Endodermal cell (in vitro differentiated cells): ENCODE data around the gene RPS6KA4. TPM values are rescaled to one million over a fixed set of nuclear protein-coding genes. Genes with fewer than 3 reads are reported as not detected.

Source experiments
- DNase-seq: peaks from one replicate; pipeline ENCODE4 v3.0.0-alpha.2; 2017
- H3K27ac ChIP-seq: 2 replicates; pipeline ENCODE4 v1.5.1; 2013; ENCODE audit warnings: mild to moderate bottlenecking, low read depth, low read length, moderate library complexity
- H3K27me3 ChIP-seq: 2 replicates; pipeline ENCODE4 v1.6.1; 2013; ENCODE audit warnings: mild to moderate bottlenecking, low read length, moderate library complexity; ENCODE audit not compliant: insufficient read depth, control insufficient read depth, poor library complexity, severe bottlenecking
- H3K36me3 ChIP-seq: 2 replicates; pipeline ENCODE4 v1.7.0; 2013; ENCODE audit warnings: mild to moderate bottlenecking, low read length, moderate library complexity; ENCODE audit not compliant: control insufficient read depth, insufficient read depth
- H3K4me1 ChIP-seq: one replicate; pipeline ENCODE4 v1.7.0; 2013; ENCODE audit warnings: low read length; ENCODE audit not compliant: control insufficient read depth, insufficient read depth
- H3K4me3 ChIP-seq: 2 replicates; pipeline ENCODE4 v1.5.1; 2013; ENCODE audit warnings: mild to moderate bottlenecking, low read length, moderate library complexity
- H3K9ac ChIP-seq: 2 replicates; pipeline ENCODE4 v1.6.1; 2013; ENCODE audit warnings: mild to moderate bottlenecking, low read length, moderate library complexity; ENCODE audit not compliant: poor library complexity, severe bottlenecking; ENCODE audit errors: extremely low read depth
- H3K9me3 ChIP-seq: 2 replicates; pipeline ENCODE4 v1.6.1; 2013; ENCODE audit warnings: mild to moderate bottlenecking, low read length, moderate library complexity; ENCODE audit not compliant: control insufficient read depth
- H3K27ac Mint-ChIP-seq: 2 replicates; pipeline ENCODE4 v1.8.0; 2020; ENCODE audit warnings: mixed read lengths
- H3K27me3 Mint-ChIP-seq: 2 replicates; pipeline ENCODE4 v1.8.0; 2021; ENCODE audit warnings: mild to moderate bottlenecking, mixed read lengths; ENCODE audit not compliant: insufficient read depth
- H3K36me3 Mint-ChIP-seq: 2 replicates; pipeline ENCODE4 v1.8.0; 2020; ENCODE audit warnings: low read depth, mixed read lengths
- H3K4me1 Mint-ChIP-seq: 2 replicates; pipeline ENCODE4 v1.8.0; 2020; ENCODE audit warnings: mixed read lengths
- H3K4me3 Mint-ChIP-seq: 2 replicates; pipeline ENCODE4 v1.8.0; 2020; ENCODE audit warnings: mild to moderate bottlenecking, moderate library complexity, mixed read lengths
- H3K9me3 Mint-ChIP-seq: 2 replicates; pipeline ENCODE4 v1.8.0; 2020; ENCODE audit warnings: mild to moderate bottlenecking, mixed read lengths
- WGBS, 2 experiments: methylation state at CpG; one replicate each; pipeline versions ENCODE4 v1.1.5 to v1.1.7; 2013; ENCODE audit warnings: missing lambda C conversion rate in 2 of 2, mixed read lengths in 1 of 2; ENCODE audit not compliant: insufficient coverage in 1 of 2, insufficient read length in 1 of 2; 5-methylcytosine and 5-hydroxymethylcytosine counted together
- total RNA-seq, 2 donors: library from RNA; stranded (reverse); fragmentation: NEBNext Ultra II Directional in 1 of 2; extraction: Animal tissue kit (Norgen Biotek cat#: 25700) in 1 of 2; gene quantifications; 2 replicates in 1 of 2; 3 replicates in 1 of 2; pipeline ENCODE4 v1.2.1, GENCODE V29; 2021
- TF ChIP-seq, protein P1 (sequence below): fragments of 200-600 bp; sonication (generic); conservative IDR thresholded peaks from 2 replicates; pipeline ENCODE4 v1.5.0; 2021; ENCODE audit warnings: antibody characterized with exemption, mild to moderate bottlenecking

RPS6KA4 gene
- total RNA-seq, 2 donors from 2014 or later = 13.5 to 14.5 TPM

DNA sequence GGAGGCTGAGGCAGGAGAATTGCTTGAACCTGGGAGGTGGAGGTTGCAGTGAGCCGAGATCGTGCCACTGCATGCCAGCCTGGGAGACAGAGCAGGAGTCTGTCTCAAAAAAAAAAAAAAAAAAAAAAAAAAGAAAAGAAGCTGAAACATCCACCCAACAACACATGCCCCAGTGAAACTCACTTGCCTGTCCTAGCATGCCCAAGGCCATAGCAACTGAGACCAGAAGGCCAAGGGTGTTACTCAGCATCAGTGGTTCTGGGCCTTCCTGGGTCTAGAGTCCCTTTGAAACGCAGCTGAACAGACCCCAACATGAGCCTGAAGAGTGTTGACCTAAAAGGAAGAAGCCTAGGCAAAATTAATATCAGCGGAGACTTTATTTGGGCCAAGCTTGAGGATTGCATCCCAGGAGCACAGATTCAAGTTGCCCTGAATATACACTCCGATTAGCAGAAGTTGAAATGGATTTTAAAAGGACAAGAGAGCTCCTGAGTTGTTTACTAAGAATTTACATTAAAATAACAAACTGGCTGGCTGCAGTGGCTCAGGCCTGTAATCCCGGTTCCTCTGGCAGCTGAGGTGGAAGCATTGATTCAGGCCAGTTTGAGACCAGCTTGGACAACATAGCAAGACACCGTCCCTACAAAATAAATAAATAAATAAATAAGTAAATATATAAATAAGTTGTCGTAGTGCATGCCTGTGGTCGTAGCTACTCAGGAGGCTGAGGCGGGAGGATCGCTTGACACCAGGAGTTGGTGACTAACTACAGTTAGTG is 34.1 kb upstream of the RPS6KA4 start:
- H3K4me1 Mint-ChIP-seq = no peaks in the 10 kb centered on the region
- H3K9me3 Mint-ChIP-seq = no peaks in the 10 kb centered on the region
- no peak overlapping the region for H3K4me3 Mint-ChIP-seq
- peaks cover 4% of the 10 kb centered on the region for H3K27me3 Mint-ChIP-seq
- Histone ChIP-seq H3K27ac (no peak overlapping the region), H3K36me3 (peaks cover 23% of the 10 kb centered on the region), H3K27me3 (no peaks in the 10 kb centered on the region), H3K4me1 (no peaks in the 10 kb centered on the region), H3K4me3 (no peak overlapping the region), H3K9me3 (no peaks in the 10 kb centered on the region), H3K9ac (no peak overlapping the region)
- WGBS, 2 experiments = 93 to 95% methylated on average over 5 to 9 of the region's 11 CpGs
- no peak overlapping the region for H3K27ac Mint-ChIP-seq
- TF ChIP-seq, protein P1, sequence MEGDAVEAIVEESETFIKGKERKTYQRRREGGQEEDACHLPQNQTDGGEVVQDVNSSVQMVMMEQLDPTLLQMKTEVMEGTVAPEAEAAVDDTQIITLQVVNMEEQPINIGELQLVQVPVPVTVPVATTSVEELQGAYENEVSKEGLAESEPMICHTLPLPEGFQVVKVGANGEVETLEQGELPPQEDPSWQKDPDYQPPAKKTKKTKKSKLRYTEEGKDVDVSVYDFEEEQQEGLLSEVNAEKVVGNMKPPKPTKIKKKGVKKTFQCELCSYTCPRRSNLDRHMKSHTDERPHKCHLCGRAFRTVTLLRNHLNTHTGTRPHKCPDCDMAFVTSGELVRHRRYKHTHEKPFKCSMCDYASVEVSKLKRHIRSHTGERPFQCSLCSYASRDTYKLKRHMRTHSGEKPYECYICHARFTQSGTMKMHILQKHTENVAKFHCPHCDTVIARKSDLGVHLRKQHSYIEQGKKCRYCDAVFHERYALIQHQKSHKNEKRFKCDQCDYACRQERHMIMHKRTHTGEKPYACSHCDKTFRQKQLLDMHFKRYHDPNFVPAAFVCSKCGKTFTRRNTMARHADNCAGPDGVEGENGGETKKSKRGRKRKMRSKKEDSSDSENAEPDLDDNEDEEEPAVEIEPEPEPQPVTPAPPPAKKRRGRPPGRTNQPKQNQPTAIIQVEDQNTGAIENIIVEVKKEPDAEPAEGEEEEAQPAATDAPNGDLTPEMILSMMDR = no peak
- H3K36me3 Mint-ChIP-seq = peaks cover 21% of the 10 kb centered on the region
- no peak for DNase-seq

DNA sequence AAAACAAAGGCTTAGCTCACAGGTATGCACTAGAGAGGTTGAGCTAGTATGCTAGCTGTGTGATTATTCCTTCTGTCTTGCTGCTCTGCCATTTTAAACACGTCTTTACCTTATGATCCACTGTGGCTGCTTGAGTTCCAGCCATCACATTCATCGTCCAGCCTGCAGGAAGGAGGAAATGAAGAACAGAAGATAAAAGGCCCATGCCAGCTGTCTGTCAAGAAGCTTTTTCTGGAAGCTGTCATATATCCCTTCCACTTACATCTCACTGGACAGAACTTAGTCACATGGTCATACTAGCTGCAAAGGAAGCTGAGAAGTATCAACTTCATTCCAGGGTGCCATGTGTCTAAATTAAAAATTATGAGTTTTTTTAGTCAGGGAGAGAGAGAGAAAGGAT is 31.6 kb upstream of the RPS6KA4 start:
- TF ChIP-seq, protein P1 = no peak
- no peak overlapping the region for H3K27ac Mint-ChIP-seq
- Histone ChIP-seq H3K36me3 (no peaks in the 10 kb centered on the region), H3K9ac (no peak overlapping the region), H3K9me3 (no peaks in the 10 kb centered on the region), H3K4me1 (no peaks in the 10 kb centered on the region), H3K27ac (no peak overlapping the region), H3K4me3 (no peak overlapping the region), H3K27me3 (no peaks in the 10 kb centered on the region)
- peaks cover 6% of the 10 kb centered on the region for H3K4me1 Mint-ChIP-seq
- H3K9me3 Mint-ChIP-seq = no peaks in the 10 kb centered on the region
- H3K4me3 Mint-ChIP-seq = no peak overlapping the region
- WGBS, 2 experiments = 97 to 100% methylated on average over 2 of the region's 2 CpGs
- H3K36me3 Mint-ChIP-seq = no peaks in the 10 kb centered on the region
- H3K27me3 Mint-ChIP-seq = peaks cover 4% of the 10 kb centered on the region
- no peak for DNase-seq

DNA sequence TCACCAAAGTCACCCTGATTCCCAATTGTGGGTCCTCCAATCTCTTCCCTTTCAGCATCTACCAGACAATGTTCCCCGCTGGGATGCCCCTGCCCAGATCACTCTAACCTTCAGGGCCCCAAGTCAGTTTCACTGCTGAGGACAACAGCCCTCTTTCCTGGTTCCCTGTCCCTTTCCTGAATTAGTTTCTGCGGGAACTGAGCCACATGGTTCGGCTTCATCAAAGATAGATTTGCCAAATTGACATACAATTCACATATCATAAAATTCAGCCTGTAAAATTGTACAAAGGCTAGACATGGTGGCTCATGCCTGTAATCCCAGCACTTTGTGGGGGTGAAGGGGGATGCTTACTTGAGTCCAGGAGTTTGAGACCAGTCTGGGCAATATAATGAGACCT is 31.0 kb upstream of the RPS6KA4 start:
- Mint-ChIP-seq H3K4me3 (no peak overlapping the region), H3K27ac (no peak overlapping the region), H3K4me1 (peaks cover 6% of the 10 kb centered on the region), H3K36me3 (no peaks in the 10 kb centered on the region), H3K27me3 (peaks cover 4% of the 10 kb centered on the region), H3K9me3 (no peaks in the 10 kb centered on the region)
- H3K27me3 ChIP-seq = no peaks in the 10 kb centered on the region
- H3K9ac ChIP-seq = no peak overlapping the region
- H3K27ac ChIP-seq = no peak overlapping the region
- TF ChIP-seq, protein P1 = no peak
- no peaks in the 10 kb centered on the region for H3K36me3 ChIP-seq
- WGBS, 2 experiments = 93 to 94% methylated on average over 3 of the region's 3 CpGs
- no peak overlapping the region for H3K4me3 ChIP-seq
- DNase-seq = no peak
- no peaks in the 10 kb centered on the region for H3K9me3 ChIP-seq
- no peaks in the 10 kb centered on the region for H3K4me1 ChIP-seq
